Measurements from ENCODE around the gene HAGH.
"Not testable (repeated sequence)": the region's sequence is repeated elsewhere in the genome, so short reads cannot be mapped to it uniquely, and the experiment has no call there.

HAGH gene

GRCh38 chr16:1826691-1827573 is at the start of gene HAGH, which contains the start of gene FAHD1:
Gene HAGH (minus strand): TSS chr16:1826825. CDS start chr16:1826787, 38 bp downstream.
Gene FAHD1 (plus strand): TSS chr16:1827206. CDS start chr16:1827239, 33 bp downstream.
- peak; percentile 84 for DNase-seq (ENCODE audit: low read depth, low spot score)

GRCh38 chr16:1876066-1876465 is 49.4 kb upstream of the HAGH start:
- not testable (repeated sequence) for DNase-seq (ENCODE audit: low read depth, low spot score)

DNA sequence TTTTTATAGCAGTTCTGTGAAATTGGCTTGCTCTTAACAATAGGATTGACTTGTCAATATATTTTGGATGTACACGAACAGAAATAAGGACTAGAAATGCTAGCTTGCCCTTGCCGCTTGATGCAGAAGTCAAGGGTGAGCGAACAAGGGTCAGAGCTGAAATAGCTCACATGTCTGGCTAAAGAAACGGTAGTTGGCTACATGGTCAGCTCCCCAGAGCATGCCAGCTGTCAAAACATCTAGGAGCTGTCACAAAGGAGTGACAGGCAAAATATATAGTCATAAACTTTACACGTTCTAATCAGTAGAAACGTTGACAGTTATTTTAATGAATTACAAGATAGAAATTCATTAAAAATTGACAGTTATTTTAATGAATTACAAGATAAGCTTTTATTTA is 48.2 kb upstream of the HAGH start:
- no peak for DNase-seq (ENCODE audit: low read depth, low spot score)

DNA sequence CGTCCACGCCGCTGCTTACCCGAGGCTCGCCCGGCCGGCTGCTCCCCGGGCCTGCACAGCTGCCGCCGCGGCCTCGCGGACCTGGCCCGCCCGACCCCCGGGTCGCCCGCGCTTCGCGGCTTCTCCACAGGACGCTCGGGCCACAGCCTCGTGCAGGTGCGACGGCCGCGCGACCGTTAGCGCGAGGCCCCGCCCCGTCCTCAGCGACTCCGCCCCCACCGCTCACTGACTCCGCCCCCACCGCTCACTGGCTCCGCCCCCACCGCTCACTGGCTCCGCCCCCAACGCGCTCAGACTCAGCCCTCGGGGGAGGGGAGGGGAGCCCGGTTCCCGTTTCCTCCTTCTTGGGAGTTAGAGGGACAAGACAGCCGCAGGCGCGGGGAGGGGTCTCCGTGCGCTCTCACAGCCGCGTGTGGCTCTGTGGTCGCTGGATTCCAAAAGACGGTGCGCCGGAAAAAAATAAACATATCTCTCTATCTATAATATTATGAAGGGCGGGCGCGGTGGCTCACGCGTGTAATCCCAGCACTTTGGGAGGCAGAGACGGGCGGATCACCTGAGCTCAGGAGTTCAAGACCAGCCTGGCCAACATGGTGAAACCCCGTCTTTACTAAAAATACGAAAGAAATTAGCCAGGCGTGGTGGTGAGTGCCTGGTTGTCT is 45.5 kb upstream of the HAGH start, which contains the start of gene MEIOB:
Gene MEIOB (minus strand): TSS at position 191 of the 662 bp plus-strand sequence. CDS start 3,989 bp downstream, outside the sequence.
- DNase-seq (ENCODE audit: low read depth, low spot score), result no peak

- DNase-seq (ENCODE audit: low read depth, low spot score), result peak; percentile 12
Observed at GRCh38 chr16:1870365-1871082, 43.9 kb upstream of the HAGH start.

- no peak for DNase-seq (ENCODE audit: low read depth, low spot score)
Observed at GRCh38 chr16:1865902-1866690, 39.5 kb upstream of the HAGH start.

GRCh38 chr16:1863681-1864460 is 37.2 kb upstream of the HAGH start:
- no peak for DNase-seq (ENCODE audit: low read depth, low spot score)

GRCh38 chr16:1862394-1862793 is 35.8 kb upstream of the HAGH start:
- DNase-seq (ENCODE audit: low read depth, low spot score), result no peak

GRCh38 chr16:1861730-1862129 is 35.1 kb upstream of the HAGH start:
- DNase-seq (ENCODE audit: low read depth, low spot score), result no peak

DNA sequence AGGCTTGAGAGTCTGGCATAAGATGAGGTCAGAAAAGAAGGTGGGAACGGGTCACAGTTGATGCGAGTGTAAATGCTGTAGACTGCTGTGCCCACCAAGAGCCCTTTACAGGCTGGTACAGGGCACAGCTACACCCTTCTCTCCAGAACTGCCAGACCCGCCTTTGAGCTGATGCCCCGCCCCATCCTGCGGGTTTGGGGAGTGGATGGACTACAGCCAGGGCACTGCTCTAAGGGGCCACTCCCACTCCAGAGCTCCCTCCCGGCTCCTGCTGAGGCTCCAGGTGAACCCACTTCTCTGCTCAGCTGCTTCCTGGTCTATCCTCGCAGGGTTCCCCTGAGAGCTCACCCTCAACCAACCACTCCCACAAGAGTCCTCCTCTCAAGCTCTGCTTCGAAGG is 33.0 kb upstream of the HAGH start:
- no peak for DNase-seq (ENCODE audit: low read depth, low spot score)

- peak; percentile 9 for DNase-seq (ENCODE audit: low read depth, low spot score)
Observed at GRCh38 chr16:1858189-1858865, 31.7 kb upstream of the HAGH start.

- DNase-seq (ENCODE audit: low read depth, low spot score), result no peak
Observed at GRCh38 chr16:1857433-1858097, 30.9 kb upstream of the HAGH start.

- DNase-seq (ENCODE audit: low read depth, low spot score), result no peak
Observed at GRCh38 chr16:1851793-1852192, 25.2 kb upstream of the HAGH start.

- no peak for DNase-seq (ENCODE audit: low read depth, low spot score)
Observed at GRCh38 chr16:1850981-1851380, 24.4 kb upstream of the HAGH start.

DNA sequence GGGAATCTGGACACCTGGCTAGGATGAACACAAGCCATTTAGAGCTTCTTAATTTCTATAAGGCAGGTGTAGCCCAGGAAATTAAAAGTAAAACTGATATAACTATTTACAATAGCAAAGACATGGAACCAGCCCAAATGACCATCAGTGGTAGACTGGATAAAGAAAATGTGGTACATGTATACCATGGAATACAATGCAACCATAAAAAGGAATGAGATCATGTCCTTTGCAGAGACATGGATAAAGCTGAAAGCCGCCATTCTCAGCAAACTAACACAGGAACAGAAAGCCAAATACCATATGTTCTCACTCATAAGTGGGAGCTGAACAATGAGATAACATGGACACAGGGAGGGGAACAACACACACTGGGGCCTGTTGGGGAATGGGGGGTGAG is 19.8 kb upstream of the HAGH start:
- no peak for DNase-seq (ENCODE audit: low read depth, low spot score)

- DNase-seq (ENCODE audit: low read depth, low spot score), result no peak
Observed at GRCh38 chr16:1845985-1846384, 19.4 kb upstream of the HAGH start.

- no peak for DNase-seq (ENCODE audit: low read depth, low spot score)
Observed at GRCh38 chr16:1839554-1839953, 12.9 kb upstream of the HAGH start.

DNA sequence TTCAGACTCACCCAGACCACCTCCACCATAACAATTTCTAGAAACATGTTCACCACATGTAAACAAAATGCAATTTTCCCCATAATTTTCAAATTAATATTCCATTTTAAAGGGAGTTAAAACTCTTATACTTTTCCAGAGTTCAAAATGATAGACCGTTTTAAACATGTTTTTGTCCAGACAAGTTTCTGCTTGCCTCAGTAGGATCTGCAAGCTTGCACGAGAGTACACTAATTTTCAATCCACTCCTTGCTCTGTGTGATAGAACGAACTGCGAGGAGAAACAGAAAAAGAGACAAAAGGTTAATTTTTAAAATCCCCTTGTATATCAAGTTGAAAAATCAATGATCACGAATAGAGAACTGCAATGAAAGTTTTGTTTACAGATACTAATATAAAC is 7.5 kb upstream of the HAGH start:
- DNase-seq (ENCODE audit: low read depth, low spot score), result no peak

DNA sequence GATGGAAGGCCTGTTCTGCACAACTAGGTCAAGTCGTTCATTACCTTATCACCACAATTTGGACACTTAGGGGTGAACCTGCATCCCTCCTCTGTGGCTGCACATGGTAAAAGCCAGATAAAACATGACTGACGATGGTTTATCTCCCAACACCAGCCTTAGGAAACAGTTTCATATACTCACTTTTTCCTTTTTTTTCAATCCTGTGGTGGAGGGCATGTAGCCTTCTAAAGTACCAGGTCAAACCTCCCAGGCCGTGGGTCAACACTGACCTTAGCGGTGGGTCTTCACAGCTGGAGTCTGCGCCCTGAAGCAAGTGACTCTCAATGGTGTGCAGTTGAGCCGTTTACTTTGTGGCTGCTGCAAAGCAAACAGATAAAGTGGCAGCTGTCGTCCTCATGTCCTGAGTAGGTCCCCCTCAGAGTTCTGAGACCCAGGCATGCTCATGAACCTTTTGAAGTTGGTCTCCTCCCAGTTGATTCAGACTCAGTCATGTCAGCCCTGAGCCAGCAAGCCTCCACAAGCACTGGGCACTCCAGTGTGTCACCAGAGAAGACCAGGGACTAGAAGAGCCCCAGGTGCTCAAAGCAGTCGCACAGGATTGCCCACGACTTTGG is 6.3 kb upstream of the HAGH start:
- DNase-seq (ENCODE audit: low read depth, low spot score), result no peak
